ENCODE results near the gene NUP62. TPM values are rescaled to one million over a fixed set of nuclear protein-coding genes. Genes with fewer than 3 reads are reported as not detected.

Gene NUP62
- polyA plus RNA-seq, 1 donor (not counting 4 experiments of a cell fraction or from before 2014, with no cell fraction given), result 12.9 TPM

GRCh38 chr19:49861107-49861506 is 68.2 kb downstream of the NUP62 start:
- FAIRE-seq (no peak), DNase-seq (ENCODE audit: low read depth, low spot score) (no peak)
- Histone ChIP-seq H3K9me3 (ENCODE audit: control insufficient read depth, low read depth, low read length) (no peaks in the 10 kb centered on the region), H3K27ac (ENCODE audit: control insufficient read depth, insufficient read depth, low read length) (no peak overlapping the region), H3K79me2 (ENCODE audit: control insufficient read depth, insufficient read depth, low read length) (peaks cover 29% of the 10 kb centered on the region), H3K4me2 (ENCODE audit: control insufficient read depth, extremely low read depth, insufficient read depth, low read depth, low read length) (no peak overlapping the region), H3K27me3 (ENCODE audit: control insufficient read depth, extremely low read depth, insufficient read depth, low read length) (no peaks in the 10 kb centered on the region), H3K36me3 (ENCODE audit: control insufficient read depth in 2 of 2, extremely low read depth in 1 of 2, insufficient read depth in 2 of 2, low read length in 2 of 2) (peaks cover 29 to 52% of the 10 kb centered on the region in 2 experiments), H4K20me1 (ENCODE audit: control insufficient read depth, extremely low read depth, insufficient read depth, low read length) (peaks cover 11% of the 10 kb centered on the region), H3K9ac (ENCODE audit: control insufficient read depth, extremely low read depth, insufficient read depth, low read length) (no peak overlapping the region), H3K9me1 (ENCODE audit: control insufficient read depth, extremely low read depth, insufficient read depth, low read length) (no peaks in the 10 kb centered on the region), H3K4me1 (ENCODE audit: control insufficient read depth, extremely low read depth, insufficient read depth, low read length) (peaks cover 17% of the 10 kb centered on the region), H3K4me3 (ENCODE audit: control insufficient read depth in 2 of 3, extremely low read depth in 1 of 3, insufficient read depth in 2 of 3, low read depth in 1 of 3, low read length in 3 of 3) (no peak overlapping the region), H2AFZ (ENCODE audit: control insufficient read depth, low read length) (no peak overlapping the region)
- TF ChIP-seq EZH2 (IDR thresholded peaks at IDR 0.05; ENCODE audit: low read length), result no peak
- TF ChIP-seq, protein P1, sequence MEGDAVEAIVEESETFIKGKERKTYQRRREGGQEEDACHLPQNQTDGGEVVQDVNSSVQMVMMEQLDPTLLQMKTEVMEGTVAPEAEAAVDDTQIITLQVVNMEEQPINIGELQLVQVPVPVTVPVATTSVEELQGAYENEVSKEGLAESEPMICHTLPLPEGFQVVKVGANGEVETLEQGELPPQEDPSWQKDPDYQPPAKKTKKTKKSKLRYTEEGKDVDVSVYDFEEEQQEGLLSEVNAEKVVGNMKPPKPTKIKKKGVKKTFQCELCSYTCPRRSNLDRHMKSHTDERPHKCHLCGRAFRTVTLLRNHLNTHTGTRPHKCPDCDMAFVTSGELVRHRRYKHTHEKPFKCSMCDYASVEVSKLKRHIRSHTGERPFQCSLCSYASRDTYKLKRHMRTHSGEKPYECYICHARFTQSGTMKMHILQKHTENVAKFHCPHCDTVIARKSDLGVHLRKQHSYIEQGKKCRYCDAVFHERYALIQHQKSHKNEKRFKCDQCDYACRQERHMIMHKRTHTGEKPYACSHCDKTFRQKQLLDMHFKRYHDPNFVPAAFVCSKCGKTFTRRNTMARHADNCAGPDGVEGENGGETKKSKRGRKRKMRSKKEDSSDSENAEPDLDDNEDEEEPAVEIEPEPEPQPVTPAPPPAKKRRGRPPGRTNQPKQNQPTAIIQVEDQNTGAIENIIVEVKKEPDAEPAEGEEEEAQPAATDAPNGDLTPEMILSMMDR (optimal IDR thresholded peaks at IDR 0.05 in 1 of 3, IDR thresholded peaks at IDR 0.05 in 1 of 3, conservative IDR thresholded peaks at IDR 0.05 in 1 of 3; ENCODE audit: extremely low read depth in 1 of 3, insufficient read depth in 2 of 3, low read length in 3 of 3), result no peak
- dilution Hi-C loops (cut with MboI; ENCODE audit: extremely low pct_ligation_motif_present, low sequenced_read_pairs), result no loop called here

DNA sequence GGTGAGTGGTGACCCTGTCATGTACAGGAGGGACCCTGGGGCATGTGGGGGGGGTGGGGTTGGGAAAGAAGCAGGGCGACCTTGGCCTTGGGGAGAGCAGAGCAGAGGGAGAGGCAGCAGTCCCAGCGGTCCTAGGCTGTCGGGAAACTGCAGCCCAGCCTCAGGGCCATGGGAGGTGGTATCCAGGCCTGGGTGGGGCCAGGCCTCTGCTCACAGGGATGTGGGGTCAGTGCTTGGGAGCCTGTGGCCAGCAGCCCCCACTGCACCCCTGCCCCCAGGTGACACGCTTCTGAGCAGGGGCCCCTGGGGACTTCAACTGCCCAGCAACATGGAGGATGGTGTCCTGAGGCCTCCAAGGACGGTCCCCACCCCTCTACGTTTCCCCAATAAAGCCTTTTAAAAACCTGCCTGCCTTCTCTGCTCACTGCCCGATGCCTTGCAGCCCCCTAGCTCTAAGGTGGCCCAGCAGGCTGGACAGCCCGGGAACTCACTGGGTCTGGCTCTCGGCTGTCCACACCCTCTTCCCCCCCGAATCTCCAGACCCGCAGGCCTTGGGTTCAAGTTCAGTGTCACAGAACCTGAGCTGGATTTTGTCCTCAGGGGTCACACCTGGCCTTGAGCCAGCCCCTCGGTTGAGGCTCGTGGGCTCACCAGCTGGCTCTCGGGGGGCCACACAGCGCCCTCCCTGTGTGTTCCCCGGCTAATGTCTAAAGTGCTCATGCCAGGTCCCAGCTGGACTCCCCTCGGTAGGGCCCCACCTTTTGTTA is 68.8 kb downstream of the NUP62 start:
- Histone ChIP-seq H3K4me2 (ENCODE audit: control insufficient read depth, extremely low read depth, insufficient read depth, low read depth, low read length) (no peak overlapping the region), H3K36me3 (ENCODE audit: control insufficient read depth in 2 of 2, extremely low read depth in 1 of 2, insufficient read depth in 2 of 2, low read length in 2 of 2) (peaks cover 31 to 52% of the 10 kb centered on the region in 2 experiments), H3K9me1 (ENCODE audit: control insufficient read depth, extremely low read depth, insufficient read depth, low read length) (no peaks in the 10 kb centered on the region), H3K27me3 (ENCODE audit: control insufficient read depth, extremely low read depth, insufficient read depth, low read length) (no peaks in the 10 kb centered on the region), H3K9me3 (ENCODE audit: control insufficient read depth, low read depth, low read length) (no peaks in the 10 kb centered on the region), H3K4me1 (ENCODE audit: control insufficient read depth, extremely low read depth, insufficient read depth, low read length) (peaks cover 11% of the 10 kb centered on the region), H3K4me3 (ENCODE audit: control insufficient read depth in 2 of 3, extremely low read depth in 1 of 3, insufficient read depth in 2 of 3, low read depth in 1 of 3, low read length in 3 of 3) (no peak overlapping the region), H4K20me1 (ENCODE audit: control insufficient read depth, extremely low read depth, insufficient read depth, low read length) (peaks cover 11% of the 10 kb centered on the region), H3K9ac (ENCODE audit: control insufficient read depth, extremely low read depth, insufficient read depth, low read length) (no peak overlapping the region), H3K79me2 (ENCODE audit: control insufficient read depth, insufficient read depth, low read length) (peaks cover 24% of the 10 kb centered on the region), H2AFZ (ENCODE audit: control insufficient read depth, low read length) (no peak overlapping the region), H3K27ac (ENCODE audit: control insufficient read depth, insufficient read depth, low read length) (no peak overlapping the region)
- FAIRE-seq (no peak), DNase-seq (ENCODE audit: low read depth, low spot score) (no peak)
- no peak for TF ChIP-seq EZH2 (IDR thresholded peaks at IDR 0.05; ENCODE audit: low read length)
- TF ChIP-seq, protein P1 (optimal IDR thresholded peaks at IDR 0.05 in 1 of 3, IDR thresholded peaks at IDR 0.05 in 1 of 3, conservative IDR thresholded peaks at IDR 0.05 in 1 of 3; ENCODE audit: extremely low read depth in 1 of 3, insufficient read depth in 2 of 3, low read length in 3 of 3), result no peak
- dilution Hi-C loops (cut with MboI; ENCODE audit: extremely low pct_ligation_motif_present, low sequenced_read_pairs), result no loop called here

Measured in keratinocyte (primary cell).